ENCODE data around the gene MED13L.

Gene MED13L

GRCh38 chr12:116092162-116092561 lies 185.3 kb downstream of the MED13L start:
- no peak overlapping the region for H3K27ac ChIP-seq
- TF ChIP-seq ZFX (IDR thresholded peaks at IDR 0.05; ENCODE audit: borderline replicate concordance): no peak
- TF ChIP-seq, protein P1, sequence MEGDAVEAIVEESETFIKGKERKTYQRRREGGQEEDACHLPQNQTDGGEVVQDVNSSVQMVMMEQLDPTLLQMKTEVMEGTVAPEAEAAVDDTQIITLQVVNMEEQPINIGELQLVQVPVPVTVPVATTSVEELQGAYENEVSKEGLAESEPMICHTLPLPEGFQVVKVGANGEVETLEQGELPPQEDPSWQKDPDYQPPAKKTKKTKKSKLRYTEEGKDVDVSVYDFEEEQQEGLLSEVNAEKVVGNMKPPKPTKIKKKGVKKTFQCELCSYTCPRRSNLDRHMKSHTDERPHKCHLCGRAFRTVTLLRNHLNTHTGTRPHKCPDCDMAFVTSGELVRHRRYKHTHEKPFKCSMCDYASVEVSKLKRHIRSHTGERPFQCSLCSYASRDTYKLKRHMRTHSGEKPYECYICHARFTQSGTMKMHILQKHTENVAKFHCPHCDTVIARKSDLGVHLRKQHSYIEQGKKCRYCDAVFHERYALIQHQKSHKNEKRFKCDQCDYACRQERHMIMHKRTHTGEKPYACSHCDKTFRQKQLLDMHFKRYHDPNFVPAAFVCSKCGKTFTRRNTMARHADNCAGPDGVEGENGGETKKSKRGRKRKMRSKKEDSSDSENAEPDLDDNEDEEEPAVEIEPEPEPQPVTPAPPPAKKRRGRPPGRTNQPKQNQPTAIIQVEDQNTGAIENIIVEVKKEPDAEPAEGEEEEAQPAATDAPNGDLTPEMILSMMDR (IDR thresholded peaks at IDR 0.05): no peak

DNA sequence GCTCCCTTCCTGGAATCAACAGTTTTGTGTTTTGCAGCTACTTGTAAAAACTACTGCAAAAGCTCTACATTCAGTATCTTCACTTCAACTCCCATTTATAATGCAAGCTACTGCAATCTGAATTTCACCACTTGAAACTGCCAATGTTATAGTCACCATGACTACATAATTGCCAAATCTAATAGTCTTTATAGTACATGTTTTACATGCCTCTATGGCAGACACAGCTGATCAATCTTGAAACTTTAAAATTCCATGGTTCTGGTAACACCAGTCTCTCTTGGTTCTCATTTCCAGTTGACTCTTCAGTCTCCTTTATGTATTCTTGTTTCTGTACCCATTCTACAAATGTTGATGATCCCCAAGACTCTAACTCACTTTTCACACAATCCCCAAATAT lies 185.9 kb downstream of the MED13L start:
- H3K27ac ChIP-seq: no peak overlapping the region
- TF ChIP-seq, protein P1 (IDR thresholded peaks at IDR 0.05): no peak

DNA sequence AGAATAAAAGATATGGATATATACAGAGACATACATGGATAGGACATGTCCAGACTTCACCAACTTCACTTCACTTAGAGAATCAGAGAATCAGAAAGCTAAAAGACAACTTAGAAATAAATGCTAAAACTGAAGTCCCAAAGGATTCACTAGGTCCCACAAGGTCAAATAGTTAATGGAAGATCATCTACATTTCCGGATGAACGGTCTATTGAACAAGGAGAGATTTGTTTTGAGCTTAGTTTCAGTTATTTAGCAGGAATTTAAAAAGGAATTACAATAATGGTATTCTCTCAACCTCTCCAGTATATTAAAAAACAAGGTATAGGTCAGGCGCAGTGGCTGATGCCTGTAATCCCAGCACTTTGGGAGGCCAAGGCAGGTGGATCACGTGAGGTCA lies 187.0 kb downstream of the MED13L start:
- TF ChIP-seq ZFX (IDR thresholded peaks at IDR 0.05; ENCODE audit: borderline replicate concordance): no peak
- TF ChIP-seq, protein P1 (IDR thresholded peaks at IDR 0.05): no peak
- H3K27ac ChIP-seq: no peak overlapping the region

DNA sequence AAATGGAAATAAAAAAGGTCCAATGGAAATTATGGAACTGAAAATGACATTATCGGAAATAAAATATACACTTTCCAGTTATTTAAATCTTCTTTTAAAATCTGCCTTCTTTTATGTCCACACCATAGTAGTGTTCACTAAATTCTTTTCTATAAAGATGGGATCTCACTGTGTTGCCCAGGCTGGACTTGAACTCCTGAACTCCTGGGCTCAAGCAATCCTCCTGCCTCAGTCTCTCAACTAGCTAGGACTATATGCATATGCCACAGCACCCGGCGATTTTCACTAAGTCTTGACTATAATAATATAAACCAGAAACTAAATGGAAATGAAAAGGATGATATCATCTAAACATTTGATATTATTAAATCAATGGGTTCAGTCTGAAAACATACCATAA lies 188.4 kb downstream of the MED13L start:
- no peak for TF ChIP-seq ZFX (IDR thresholded peaks at IDR 0.05; ENCODE audit: borderline replicate concordance)
- TF ChIP-seq, protein P1 (IDR thresholded peaks at IDR 0.05): no peak
- H3K27ac ChIP-seq: no peak overlapping the region

DNA sequence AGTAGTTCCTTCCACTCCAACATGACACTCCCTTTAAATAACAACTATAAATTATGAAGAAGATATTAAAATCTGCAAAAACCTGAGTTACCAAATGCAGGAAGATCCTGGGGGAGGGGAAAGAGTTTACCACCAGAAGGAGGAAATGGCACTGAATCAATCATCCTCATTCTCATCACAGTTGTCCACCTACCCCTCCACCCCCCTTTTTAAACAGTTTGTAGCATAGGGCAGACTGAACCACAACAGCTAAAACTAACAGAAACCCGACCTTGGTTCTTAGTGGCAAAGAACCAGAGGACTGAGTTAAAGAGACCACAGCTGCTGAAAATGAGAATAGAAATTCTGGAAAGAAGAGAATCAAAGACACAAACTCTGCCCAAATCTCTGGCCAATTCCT lies 189.5 kb downstream of the MED13L start:
- TF ChIP-seq ZFX (IDR thresholded peaks at IDR 0.05; ENCODE audit: borderline replicate concordance): no peak
- TF ChIP-seq, protein P1 (IDR thresholded peaks at IDR 0.05): no peak
- H3K27ac ChIP-seq: no peak overlapping the region

GRCh38 chr12:116087399-116087798 lies 190.1 kb downstream of the MED13L start:
- no peak overlapping the region for H3K27ac ChIP-seq

GRCh38 chr12:116080415-116080814 lies 197.1 kb downstream of the MED13L start:
- TF ChIP-seq, protein P1 (IDR thresholded peaks at IDR 0.05): no peak
- no peak for TF ChIP-seq ZFX (IDR thresholded peaks at IDR 0.05; ENCODE audit: borderline replicate concordance)
- no peak overlapping the region for H3K27ac ChIP-seq

More at GRCh38 chr12:116087399-116087798, 190.1 kb downstream of the MED13L start:
- TF ChIP-seq, protein P1 (IDR thresholded peaks at IDR 0.05): no peak
- no peak for TF ChIP-seq ZFX (IDR thresholded peaks at IDR 0.05; ENCODE audit: borderline replicate concordance)

All from 22Rv1 (cell line).